C4-2B (cell line): ENCODE results near the gene UGT1A1.

Source experiments
- H3K27ac ChIP-seq: fragments of 450-650 bp; 2 replicates; pipeline ENCODE4 v1.5.1; 2017
- CTCF ChIP-seq: fragments of 450-650 bp; conservative IDR thresholded peaks from 2 replicates; pipeline ENCODE4 v1.5.1; 2017; ENCODE audit warnings: mild to moderate bottlenecking
- ZFX ChIP-seq: fragments of 450-650 bp; IDR thresholded peaks from 2 replicates; pipeline ENCODE4 v1.6.1; 2017

UGT1A1 gene

GRCh38 chr2:233819884-233820773, 60.1 kb downstream of the UGT1A1 start:
- TF ChIP-seq CTCF (no peak), ZFX (no peak)
- H3K27ac ChIP-seq: no peak overlapping the region

GRCh38 chr2:233820774-233821105, 60.7 kb downstream of the UGT1A1 start:
- no peak overlapping the region for H3K27ac ChIP-seq
- TF ChIP-seq CTCF (no peak), ZFX (no peak)

GRCh38 chr2:233821196-233821595, 61.1 kb downstream of the UGT1A1 start:
- TF ChIP-seq CTCF: no peak
- no peak for TF ChIP-seq ZFX
- H3K27ac ChIP-seq: no peak overlapping the region

GRCh38 chr2:233821709-233822100, 61.6 kb downstream of the UGT1A1 start:
- no peak overlapping the region for H3K27ac ChIP-seq
- TF ChIP-seq ZFX: no peak
- no peak for TF ChIP-seq CTCF

- TF ChIP-seq ZFX (no peak), CTCF (no peak)
- H3K27ac ChIP-seq: no peak overlapping the region
Observed at GRCh38 chr2:233822101-233822771, 62.2 kb downstream of the UGT1A1 start.
